ENCODE measurements around the gene NRG3. TPM values are rescaled to one million over a fixed set of nuclear protein-coding genes. Genes with fewer than 3 reads are reported as not detected.

NRG3 gene
- total and polyA plus RNA-seq, 2 donors = 0.08 to 1.5 TPM

DNA sequence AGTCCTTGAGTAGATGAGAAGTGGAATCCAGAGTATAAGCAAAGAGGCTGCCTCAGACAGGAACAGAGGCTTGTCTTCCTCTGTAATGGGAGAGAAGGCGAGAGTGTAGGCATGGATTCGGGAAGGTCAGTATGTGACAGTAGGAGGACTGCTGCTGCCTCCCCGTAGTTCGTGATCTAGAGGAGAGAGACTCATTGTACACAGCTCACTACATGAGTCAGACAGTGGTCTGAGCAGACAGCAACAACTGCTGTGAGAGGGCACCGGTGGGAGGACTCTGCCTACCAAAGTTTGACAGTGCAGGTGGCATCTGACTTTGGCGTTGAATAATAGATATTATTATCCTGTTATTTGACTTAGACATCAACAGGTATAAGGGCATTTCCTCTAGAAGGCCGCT is 319.4 kb downstream of the NRG3 start:
- DNase-seq (ENCODE audit: extremely low spot score) = no peak
- Histone ChIP-seq H3K4me3 (ENCODE audit: low read depth, low read length) (no peak overlapping the region), H3K4me1 (ENCODE audit: insufficient read depth) (no peaks in the 10 kb centered on the region), H3K36me3 (ENCODE audit: insufficient read depth) (no peaks in the 10 kb centered on the region), H3K27ac (ENCODE audit: low read depth) (no peak overlapping the region)
- 91% methylated on average over 7 of the region's 7 CpGs for WGBS

DNA sequence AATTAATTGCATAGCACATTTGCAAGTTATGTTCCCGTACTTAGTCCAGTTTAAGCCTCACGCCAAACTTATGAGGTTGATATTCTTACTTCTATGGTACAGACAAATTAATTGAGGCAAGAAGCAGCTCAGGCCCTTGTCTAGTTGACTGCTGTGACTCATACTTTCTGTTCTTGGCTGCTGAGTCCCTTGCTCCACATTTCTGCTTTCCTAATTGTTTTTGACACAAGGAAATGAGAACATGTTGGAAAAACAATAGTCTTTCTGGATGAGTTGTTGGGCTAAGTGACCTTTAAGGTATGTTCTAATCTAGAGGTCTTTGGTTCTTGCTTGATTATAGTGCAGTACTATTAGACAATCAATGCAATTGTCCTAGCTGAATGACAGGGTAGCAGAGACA is 331.8 kb downstream of the NRG3 start:
- WGBS = 92% methylated on average over 2 of the region's 2 CpGs
- Histone ChIP-seq H3K27ac (ENCODE audit: low read depth) (no peak overlapping the region), H3K36me3 (ENCODE audit: insufficient read depth) (no peaks in the 10 kb centered on the region), H3K4me3 (ENCODE audit: low read depth, low read length) (no peak overlapping the region), H3K4me1 (ENCODE audit: insufficient read depth) (no peaks in the 10 kb centered on the region)
- no peak for DNase-seq (ENCODE audit: extremely low spot score)

DNA sequence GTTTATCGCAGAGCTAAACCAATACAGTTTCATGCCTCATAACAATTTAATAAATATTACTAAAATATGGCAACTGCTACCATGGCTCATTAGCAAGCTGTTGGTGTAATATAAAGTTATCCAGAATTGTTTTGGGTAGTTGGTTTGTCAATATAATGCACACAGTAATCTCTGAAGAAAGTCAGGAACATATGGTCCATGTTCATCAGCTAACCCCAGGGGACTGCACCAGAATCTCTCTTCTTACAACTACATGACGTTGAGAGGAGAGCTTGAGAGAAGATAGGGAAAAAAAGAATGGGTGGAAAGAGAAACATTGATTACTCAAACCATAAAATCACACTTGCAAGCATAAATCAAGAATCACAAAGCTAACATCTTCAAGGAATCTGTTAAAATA is 333.7 kb downstream of the NRG3 start:
- Histone ChIP-seq H3K4me1 (ENCODE audit: insufficient read depth) (no peaks in the 10 kb centered on the region), H3K36me3 (ENCODE audit: insufficient read depth) (no peaks in the 10 kb centered on the region), H3K27ac (ENCODE audit: low read depth) (no peak overlapping the region), H3K4me3 (ENCODE audit: low read depth, low read length) (no peak overlapping the region)
- WGBS = 59% methylated on average over 2 of the region's 2 CpGs
- no peak for DNase-seq (ENCODE audit: extremely low spot score)

DNA sequence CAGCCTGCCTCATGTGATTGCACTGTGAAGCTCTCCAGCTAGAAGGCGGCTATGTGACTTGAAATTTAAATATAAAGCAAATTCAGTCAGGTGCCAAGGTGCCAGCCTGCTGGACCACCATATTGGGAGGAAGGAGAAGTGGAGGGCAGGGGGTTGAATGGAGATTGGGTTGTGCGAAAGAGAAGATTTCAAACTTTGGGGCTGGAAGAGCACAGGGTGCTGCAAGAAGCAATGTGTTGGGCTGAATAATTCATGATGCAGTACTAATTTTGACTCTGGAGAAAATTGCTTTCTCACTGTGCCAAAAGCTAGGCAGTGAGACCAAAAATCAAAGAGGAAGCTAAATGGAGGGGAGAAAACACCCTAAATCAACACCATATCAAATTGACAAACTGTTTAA is 335.3 kb downstream of the NRG3 start:
- H3K27ac ChIP-seq (ENCODE audit: low read depth) = no peak overlapping the region
- DNase-seq (ENCODE audit: extremely low spot score) = no peak
- WGBS = 91% methylated on average over 2 of the region's 2 CpGs

DNA sequence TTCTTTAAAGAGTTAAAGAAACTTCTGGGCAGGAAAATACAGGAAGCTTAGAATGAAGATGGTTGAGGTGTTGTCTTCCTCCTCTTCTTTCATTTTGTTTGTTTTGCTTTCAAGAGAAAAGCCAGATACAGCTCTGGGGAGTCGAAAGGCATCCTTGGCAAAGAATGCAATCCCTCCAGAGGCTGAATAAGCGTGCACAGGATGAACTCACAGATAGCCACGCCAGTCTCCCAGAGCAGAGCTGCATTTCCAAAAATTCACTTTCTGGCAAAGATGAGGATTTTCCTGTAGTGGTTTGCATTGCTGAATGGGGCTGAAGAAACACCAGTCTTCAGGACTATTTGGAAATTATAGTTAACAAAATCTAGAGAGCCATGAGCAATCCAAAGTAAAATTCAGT is 336.4 kb downstream of the NRG3 start:
- DNase-seq (ENCODE audit: extremely low spot score) = no peak
- no peak overlapping the region for H3K27ac ChIP-seq (ENCODE audit: low read depth)
- H3K4me1 ChIP-seq (ENCODE audit: insufficient read depth) = no peaks in the 10 kb centered on the region
- no peaks in the 10 kb centered on the region for H3K36me3 ChIP-seq (ENCODE audit: insufficient read depth)
- WGBS = 9% methylated on average over 3 of the region's 3 CpGs
- H3K4me3 ChIP-seq (ENCODE audit: low read depth, low read length) = no peak overlapping the region

More for the DNA sequence above, 335.3 kb downstream of the NRG3 start:
- Histone ChIP-seq H3K36me3 (ENCODE audit: insufficient read depth) (no peaks in the 10 kb centered on the region), H3K4me1 (ENCODE audit: insufficient read depth) (no peaks in the 10 kb centered on the region), H3K4me3 (ENCODE audit: low read depth, low read length) (no peak overlapping the region)

DNA sequence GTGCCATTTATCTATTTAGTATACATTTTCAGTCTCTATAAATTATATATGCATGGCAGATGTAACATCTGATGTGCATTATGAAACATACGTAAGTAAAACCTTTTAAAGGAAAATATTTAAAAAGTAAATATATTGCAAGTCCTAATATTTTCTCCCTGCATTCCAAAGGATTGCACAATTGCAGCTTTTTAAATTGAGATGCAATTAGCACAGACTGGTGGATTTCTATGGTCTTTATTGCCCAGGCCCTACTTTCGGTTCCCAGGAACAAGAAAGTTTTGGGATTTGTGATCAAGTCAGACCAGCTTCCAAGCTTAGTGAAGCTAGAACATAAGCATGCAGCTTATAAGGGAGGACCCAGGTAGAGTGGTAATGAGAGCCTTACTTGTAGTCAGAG is 337.8 kb downstream of the NRG3 start:
- no peak overlapping the region for H3K4me3 ChIP-seq (ENCODE audit: low read depth, low read length)
- no peak overlapping the region for H3K27ac ChIP-seq (ENCODE audit: low read depth)
- DNase-seq (ENCODE audit: extremely low spot score) = no peak
- WGBS = 76% methylated on average over 2 of the region's 2 CpGs
- H3K4me1 ChIP-seq (ENCODE audit: insufficient read depth) = no peaks in the 10 kb centered on the region
- no peaks in the 10 kb centered on the region for H3K36me3 ChIP-seq (ENCODE audit: insufficient read depth)

DNA sequence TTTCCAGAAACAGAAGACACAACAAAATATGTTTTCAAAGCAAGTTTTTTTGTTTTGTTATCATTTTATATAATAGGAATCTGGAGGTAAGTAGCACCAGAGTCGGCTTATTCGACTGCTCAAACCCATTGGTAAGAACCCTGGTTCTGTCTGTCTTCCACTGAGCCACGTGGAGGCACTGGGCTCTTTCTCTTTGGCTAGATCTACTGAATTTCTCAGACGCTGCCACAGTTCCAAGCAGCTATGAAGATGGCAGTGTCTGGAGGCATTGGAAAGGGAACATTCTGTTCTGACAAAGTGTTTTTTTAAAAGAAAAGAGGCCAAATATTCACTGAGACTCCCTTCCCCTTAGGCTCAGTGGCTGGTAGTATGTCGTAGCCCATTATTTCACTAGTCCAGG is 338.8 kb downstream of the NRG3 start:
- Histone ChIP-seq H3K27ac (ENCODE audit: low read depth) (no peak overlapping the region), H3K4me3 (ENCODE audit: low read depth, low read length) (no peak overlapping the region), H3K36me3 (ENCODE audit: insufficient read depth) (no peaks in the 10 kb centered on the region), H3K4me1 (ENCODE audit: insufficient read depth) (no peaks in the 10 kb centered on the region)
- WGBS = 81% methylated on average over 5 of the region's 5 CpGs
- no peak for DNase-seq (ENCODE audit: extremely low spot score)

DNA sequence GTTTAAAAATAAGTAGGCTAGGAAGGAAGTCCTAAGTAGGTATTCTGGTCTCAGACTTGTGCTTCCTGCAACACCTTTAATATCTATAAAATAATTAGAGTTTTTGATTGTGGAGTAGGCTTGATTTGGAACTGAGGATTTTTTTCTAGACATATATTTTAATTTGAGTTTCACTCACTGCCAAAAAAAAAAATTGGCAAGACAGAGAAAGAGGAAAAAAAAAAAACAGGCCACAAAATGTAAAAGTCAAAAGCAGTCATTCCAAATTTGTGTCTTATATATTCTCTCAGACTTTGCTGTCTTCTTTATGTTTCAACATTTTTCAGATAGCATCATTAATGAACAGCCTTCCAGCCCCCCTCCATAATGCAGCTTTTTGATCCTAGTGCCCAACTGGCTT is 346.1 kb downstream of the NRG3 start:
- no peak for DNase-seq (ENCODE audit: extremely low spot score)
- Histone ChIP-seq H3K36me3 (ENCODE audit: insufficient read depth) (no peaks in the 10 kb centered on the region), H3K4me3 (ENCODE audit: low read depth, low read length) (no peak overlapping the region), H3K4me1 (ENCODE audit: insufficient read depth) (no peaks in the 10 kb centered on the region), H3K27ac (ENCODE audit: low read depth) (no peak overlapping the region)

DNA sequence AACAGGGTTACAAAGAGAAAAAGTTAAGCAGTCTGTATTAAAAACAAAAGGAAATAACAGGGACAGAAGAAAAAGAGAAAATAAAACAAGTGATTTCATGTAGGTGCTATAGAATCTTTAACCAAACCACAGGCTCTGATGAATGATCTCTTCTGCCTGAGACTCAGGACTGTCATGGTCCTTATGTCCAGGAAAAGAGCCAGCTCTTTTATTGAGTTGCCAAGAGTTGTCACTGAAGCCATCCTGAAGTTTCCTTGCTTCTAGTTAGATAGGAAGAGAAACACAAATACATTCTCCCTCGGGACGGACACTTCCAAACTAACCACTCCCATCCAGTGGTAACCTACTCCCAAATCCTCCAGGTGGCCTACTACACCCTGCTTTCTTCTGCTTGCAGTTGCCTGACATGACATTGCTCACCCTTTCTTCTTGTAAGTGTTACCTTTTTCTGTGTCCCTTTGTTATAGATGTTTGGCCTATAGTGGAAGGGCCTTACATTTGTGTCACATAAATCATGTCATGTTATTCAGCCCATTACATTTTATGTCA is 346.7 kb downstream of the NRG3 start:
- DNase-seq (ENCODE audit: extremely low spot score) = no peak
- H3K4me1 ChIP-seq (ENCODE audit: insufficient read depth) = no peaks in the 10 kb centered on the region
- 25% methylated on average over 2 of the region's 2 CpGs for WGBS
- no peaks in the 10 kb centered on the region for H3K36me3 ChIP-seq (ENCODE audit: insufficient read depth)
- H3K27ac ChIP-seq (ENCODE audit: low read depth) = no peak overlapping the region
- H3K4me3 ChIP-seq (ENCODE audit: low read depth, low read length) = no peak overlapping the region

DNA sequence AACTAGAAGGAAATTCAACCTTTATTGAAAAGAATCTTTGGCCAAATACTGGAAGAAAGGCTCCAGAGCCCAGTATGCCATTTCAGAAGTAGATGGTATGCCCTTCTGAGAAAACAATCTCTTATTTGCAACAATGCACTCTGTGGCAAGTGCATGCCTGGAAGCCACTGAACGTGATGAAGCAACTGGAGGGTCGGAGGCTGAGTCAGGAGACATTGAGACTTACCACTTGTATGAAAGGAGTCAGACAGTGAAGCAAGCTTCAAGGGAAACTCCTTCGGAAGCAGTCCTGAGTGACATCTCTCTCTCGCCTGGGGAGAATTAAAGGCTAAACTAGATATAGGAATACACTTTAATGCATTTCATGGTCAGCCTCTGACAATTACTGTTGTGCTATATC is 353.7 kb downstream of the NRG3 start:
- no peak overlapping the region for H3K27ac ChIP-seq (ENCODE audit: low read depth)
- no peaks in the 10 kb centered on the region for H3K36me3 ChIP-seq (ENCODE audit: insufficient read depth)
- no peak overlapping the region for H3K4me3 ChIP-seq (ENCODE audit: low read depth, low read length)
- no peak for DNase-seq (ENCODE audit: extremely low spot score)
- 84% methylated on average over 4 of the region's 4 CpGs for WGBS
- no peaks in the 10 kb centered on the region for H3K4me1 ChIP-seq (ENCODE audit: insufficient read depth)

GRCh38 chr10:82234173-82234572 is 359.2 kb downstream of the NRG3 start:
- Histone ChIP-seq H3K4me1 (ENCODE audit: insufficient read depth) (no peaks in the 10 kb centered on the region), H3K27ac (ENCODE audit: low read depth) (no peak overlapping the region), H3K36me3 (ENCODE audit: insufficient read depth) (no peaks in the 10 kb centered on the region), H3K4me3 (ENCODE audit: low read depth, low read length) (no peak overlapping the region)
- DNase-seq (ENCODE audit: extremely low spot score) = no peak
- WGBS = 58% methylated on average over 4 of the region's 4 CpGs

GRCh38 chr10:82236084-82236731 is 361.2 kb downstream of the NRG3 start:
- no peaks in the 10 kb centered on the region for H3K4me1 ChIP-seq (ENCODE audit: insufficient read depth)
- WGBS = 68% methylated on average over 4 of the region's 4 CpGs
- DNase-seq (ENCODE audit: extremely low spot score) = no peak
- H3K27ac ChIP-seq (ENCODE audit: low read depth) = no peak overlapping the region
- H3K4me3 ChIP-seq (ENCODE audit: low read depth, low read length) = no peak overlapping the region
- H3K36me3 ChIP-seq (ENCODE audit: insufficient read depth) = no peaks in the 10 kb centered on the region

DNA sequence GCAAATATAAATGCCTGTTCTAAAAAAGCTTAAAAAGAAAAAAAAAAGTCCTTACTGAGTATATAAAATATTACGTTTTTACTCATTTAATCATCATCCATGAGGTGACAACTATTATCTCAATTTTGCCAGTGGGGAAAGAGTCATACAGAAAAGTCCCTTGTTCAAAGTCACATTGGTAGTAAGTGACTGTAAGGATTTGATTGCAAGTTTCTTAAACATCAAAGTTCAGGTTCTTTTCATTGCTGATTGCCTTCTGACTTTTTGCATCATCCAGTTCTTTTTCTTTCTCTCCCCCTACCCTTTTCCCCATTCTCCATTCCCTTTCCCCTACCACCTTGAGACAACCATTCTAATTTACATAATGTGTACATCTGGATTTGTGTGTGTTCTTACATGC is 363.3 kb downstream of the NRG3 start:
- Histone ChIP-seq H3K36me3 (ENCODE audit: insufficient read depth) (no peaks in the 10 kb centered on the region), H3K4me3 (ENCODE audit: low read depth, low read length) (no peak overlapping the region), H3K4me1 (ENCODE audit: insufficient read depth) (no peaks in the 10 kb centered on the region), H3K27ac (ENCODE audit: low read depth) (no peak overlapping the region)
- WGBS = 62% methylated on average over 1 of the region's 1 CpG
- no peak for DNase-seq (ENCODE audit: extremely low spot score)

DNA sequence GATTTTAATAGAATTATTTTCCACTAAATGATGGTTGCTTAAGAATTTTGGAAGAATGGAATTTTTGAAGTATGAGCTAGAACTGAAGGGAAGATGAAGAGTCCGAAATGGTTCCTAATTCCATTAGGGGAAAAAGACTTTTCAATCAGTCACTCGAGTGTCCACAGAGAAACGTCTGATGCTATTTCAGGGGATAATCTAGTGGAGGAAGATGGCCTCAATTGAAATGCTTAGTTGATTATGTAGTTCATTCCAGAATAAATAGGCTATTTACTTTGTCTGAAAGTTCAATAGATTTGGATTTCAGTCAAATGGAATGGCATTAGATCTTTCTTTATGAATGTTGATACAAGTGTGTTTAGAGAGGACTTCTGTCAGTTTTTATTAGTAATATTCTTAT is 365.4 kb downstream of the NRG3 start:
- 78% methylated on average over 3 of the region's 3 CpGs for WGBS
- DNase-seq (ENCODE audit: extremely low spot score) = no peak

GRCh38 chr10:82242778-82243177 is 367.8 kb downstream of the NRG3 start:
- 37% methylated on average over 2 of the region's 2 CpGs for WGBS
- Histone ChIP-seq H3K4me1 (ENCODE audit: insufficient read depth) (no peaks in the 10 kb centered on the region), H3K36me3 (ENCODE audit: insufficient read depth) (no peaks in the 10 kb centered on the region), H3K27ac (ENCODE audit: low read depth) (no peak overlapping the region), H3K4me3 (ENCODE audit: low read depth, low read length) (no peak overlapping the region)
- DNase-seq (ENCODE audit: extremely low spot score) = no peak

More for the DNA sequence above, 365.4 kb downstream of the NRG3 start:
- H3K4me3 ChIP-seq (ENCODE audit: low read depth, low read length) = no peak overlapping the region
- H3K36me3 ChIP-seq (ENCODE audit: insufficient read depth) = no peaks in the 10 kb centered on the region
- H3K27ac ChIP-seq (ENCODE audit: low read depth) = no peak overlapping the region
- no peaks in the 10 kb centered on the region for H3K4me1 ChIP-seq (ENCODE audit: insufficient read depth)
